Right lobe of liver (tissue), 6 donors: Measurements from ENCODE around the gene SLCO2A1. TPM values are rescaled to one million over a fixed set of nuclear protein-coding genes. Genes with fewer than 3 reads are reported as not detected.
A peak's percentile ranks its signal among the peaks of the same experiment; 100 is the strongest.

Experiments used
- ATAC-seq, 4 donors: fragments of 200-7000 bp; cut with Tn5 transposase; one replicate each; pipeline ENCODE4 v1.9.1; 2020; ENCODE audit warnings: mild to moderate bottlenecking in 4 of 4, moderate library complexity in 4 of 4
- DNase-seq, 3 donors: peaks; one replicate each; pipeline ENCODE4 v3.0.0-alpha.2; 2020
- H3K27ac ChIP-seq, 3 donors: fragments of 200-600 bp; one replicate each; pipeline ENCODE4 v1.8.0; 2022
- H3K27me3 ChIP-seq, 2 donors: fragments of 200-600 bp; one replicate each; pipeline ENCODE4 v1.8.0; 2022
- H3K36me3 ChIP-seq, 4 donors: fragments of 200-600 bp; sonication (generic) in 1 of 4; one replicate each; pipeline versions ENCODE4 v1.5.1 to v1.8.0; 2017 to 2022; ENCODE audit warnings: control low read depth in 1 of 4
- H3K4me1 ChIP-seq, 4 donors: fragments of 200-600 bp; sonication (generic) in 1 of 4; one replicate each; pipeline versions ENCODE4 v1.5.1 to v1.8.0; 2017 to 2022; ENCODE audit warnings: control low read depth in 1 of 4
- H3K4me3 ChIP-seq, 3 donors: fragments of 200-600 bp; one replicate each; pipeline ENCODE4 v1.8.0; 2022
- H3K9me3 ChIP-seq, 4 donors: fragments of 200-600 bp; sonication (generic) in 1 of 4; one replicate each; pipeline versions ENCODE4 v1.5.1 to v1.8.0; 2017 to 2022; ENCODE audit warnings: control low read depth in 1 of 4
- POLR2A ChIP-seq: fragments of 450-650 bp; IDR thresholded peaks from one replicate; pipeline ENCODE4 v1.6.1; 2017; ENCODE audit warnings: antibody characterized with exemption, mild to moderate bottlenecking
- WGBS: methylation state at CpG from one replicate; pipeline ENCODE4 v1.1.6; 2018; ENCODE audit warnings: low coverage, low lambda C conversion rate; ENCODE audit not compliant: insufficient coverage; ENCODE audit errors: missing lambda C conversion rate; 5-methylcytosine and 5-hydroxymethylcytosine counted together
- intact Hi-C, 2 donors: fragments of 100-400 bp; cut with DNase I; formaldehyde crosslinking; loops; one replicate each; pipeline versions ENCODE4 v1.11.2 to v1.14.1; 2022
- total RNA-seq, 6 experiments: library from RNA; depleted of rRNA in 2 of 6; stranded (reverse); fragments of >200 nt in 2 of 6; fragmentation: NEBNext Ultra II Directional in 3 of 6; extraction: Animal tissue kit (Norgen Biotek cat#: 25700) in 3 of 6; gene quantifications; one replicate each; pipeline versions ENCODE4 v1.1.0 to v1.2.4, GENCODE V29; 2016 to 2023
- TF ChIP-seq, protein P1 (sequence below), 4 donors: fragments of 200-600 bp in 3 of 4; fragments of 450-650 bp in 1 of 4; IDR thresholded peaks; one replicate each; pipeline versions ENCODE4 v1.5.1 to v1.8.0; 2016 to 2022; ENCODE audit warnings: antibody characterized with exemption in 4 of 4, mild to moderate bottlenecking in 2 of 4
- donor health status: DM: no; HTN: yes; CAD: no.
- donor health status: DM: no; HTN: no; CAD: no.
- donor health status: DM: no; HTN: no; CAD: no.
- donor health status: DM: no; HTN: yes; CAD: no.
- donor health status: DM: no; HTN: yes; CAD: no.

The SLCO2A1 gene
- total RNA-seq, 6 experiments from 2014 or later = 0.71 to 4.4 (median 1.5) TPM

DNA sequence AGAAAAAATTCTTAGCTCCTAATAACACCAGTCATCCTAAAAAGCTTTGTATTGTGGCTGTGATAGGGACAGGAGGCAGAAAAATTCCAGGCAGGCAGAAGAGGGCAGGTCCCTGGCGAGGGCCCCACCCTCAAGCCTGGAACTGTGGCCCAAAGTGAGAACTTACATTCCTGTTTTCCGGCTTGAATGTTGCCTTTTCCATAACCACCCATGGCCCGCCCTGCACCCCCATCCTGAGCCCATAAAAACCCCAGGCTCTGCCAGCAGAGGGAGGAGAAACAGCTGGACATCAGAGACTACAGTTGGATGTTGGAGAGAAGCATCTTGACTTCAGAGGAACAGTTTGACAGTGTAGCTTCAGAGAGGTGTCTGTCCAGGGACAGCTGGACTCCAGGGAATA is 37.3 kb downstream of the SLCO2A1 start:
- H3K27ac ChIP-seq = no peak overlapping the region
- H3K36me3 ChIP-seq = no peaks in the 10 kb centered on the region
- H3K4me1 ChIP-seq = no peaks in the 10 kb centered on the region
- intact Hi-C loops = no loop called here
- no peak for TF ChIP-seq POLR2A
- TF ChIP-seq, protein P1, sequence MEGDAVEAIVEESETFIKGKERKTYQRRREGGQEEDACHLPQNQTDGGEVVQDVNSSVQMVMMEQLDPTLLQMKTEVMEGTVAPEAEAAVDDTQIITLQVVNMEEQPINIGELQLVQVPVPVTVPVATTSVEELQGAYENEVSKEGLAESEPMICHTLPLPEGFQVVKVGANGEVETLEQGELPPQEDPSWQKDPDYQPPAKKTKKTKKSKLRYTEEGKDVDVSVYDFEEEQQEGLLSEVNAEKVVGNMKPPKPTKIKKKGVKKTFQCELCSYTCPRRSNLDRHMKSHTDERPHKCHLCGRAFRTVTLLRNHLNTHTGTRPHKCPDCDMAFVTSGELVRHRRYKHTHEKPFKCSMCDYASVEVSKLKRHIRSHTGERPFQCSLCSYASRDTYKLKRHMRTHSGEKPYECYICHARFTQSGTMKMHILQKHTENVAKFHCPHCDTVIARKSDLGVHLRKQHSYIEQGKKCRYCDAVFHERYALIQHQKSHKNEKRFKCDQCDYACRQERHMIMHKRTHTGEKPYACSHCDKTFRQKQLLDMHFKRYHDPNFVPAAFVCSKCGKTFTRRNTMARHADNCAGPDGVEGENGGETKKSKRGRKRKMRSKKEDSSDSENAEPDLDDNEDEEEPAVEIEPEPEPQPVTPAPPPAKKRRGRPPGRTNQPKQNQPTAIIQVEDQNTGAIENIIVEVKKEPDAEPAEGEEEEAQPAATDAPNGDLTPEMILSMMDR (IDR thresholded peaks at IDR 0.05) = no peak
- H3K27me3 ChIP-seq = no peaks in the 10 kb centered on the region
- DNase-seq (no peak), ATAC-seq (no peak)
- H3K9me3 ChIP-seq = no peaks in the 10 kb centered on the region
- H3K4me3 ChIP-seq = no peak overlapping the region
- WGBS = 63% methylated on average over 3 of the region's 3 CpGs

DNA sequence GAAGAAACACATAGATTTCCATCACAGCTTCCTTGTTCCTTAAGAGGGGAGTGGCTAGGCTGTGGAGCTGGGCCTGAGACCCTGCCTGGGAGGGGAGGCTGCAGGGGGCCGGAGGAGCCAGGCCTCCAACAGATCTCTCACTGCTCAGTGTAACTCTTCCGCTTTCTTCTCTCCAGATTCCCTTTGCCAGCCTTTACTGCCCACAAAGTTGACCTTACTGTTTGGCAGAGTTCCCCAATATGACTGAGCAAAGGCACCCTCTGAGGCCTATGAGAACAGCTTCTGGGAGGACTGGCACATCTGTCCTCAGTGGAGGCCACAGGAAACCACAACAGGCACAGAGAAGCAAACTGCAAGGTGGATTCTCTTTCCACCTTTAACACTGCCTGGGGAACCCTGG is 38.1 kb downstream of the SLCO2A1 start:
- Histone ChIP-seq H3K4me1 (no peaks in the 10 kb centered on the region), H3K4me3 (no peak overlapping the region), H3K27ac (no peak overlapping the region), H3K9me3 (no peaks in the 10 kb centered on the region), H3K27me3 (no peaks in the 10 kb centered on the region), H3K36me3 (no peaks in the 10 kb centered on the region)
- no peak for TF ChIP-seq POLR2A
- DNase-seq (no peak), ATAC-seq (peak in 2 of 4 donors; percentile 10 to 21)
- 53% methylated on average over 2 of the region's 2 CpGs for WGBS
- intact Hi-C loops = no loop called here

DNA sequence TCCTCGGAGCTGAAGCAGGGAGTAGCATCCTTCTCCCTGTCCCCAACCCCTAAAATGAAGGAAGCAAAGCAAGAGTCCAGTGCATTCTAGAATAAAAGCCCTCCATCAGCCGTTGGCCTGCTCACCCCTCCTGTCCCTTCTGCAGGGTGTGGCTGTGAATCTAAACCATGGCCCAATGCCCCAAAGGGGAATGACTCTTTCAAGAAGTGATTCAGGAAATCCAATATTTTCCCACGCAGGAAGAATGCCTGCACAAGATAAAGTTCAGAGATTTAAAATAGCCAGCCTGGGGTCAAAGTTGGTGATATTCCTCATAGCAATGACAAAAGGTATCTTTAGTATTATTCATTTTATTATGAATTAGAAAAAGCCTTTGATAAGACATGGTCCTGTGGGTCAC is 38.5 kb downstream of the SLCO2A1 start:
- no peaks in the 10 kb centered on the region for H3K36me3 ChIP-seq
- no peak for DNase-seq
- H3K4me3 ChIP-seq = no peak overlapping the region
- no peak for TF ChIP-seq POLR2A
- TF ChIP-seq, protein P1 (IDR thresholded peaks at IDR 0.05) = no peak
- no peak overlapping the region for H3K27ac ChIP-seq
- WGBS = 15% methylated on average over 2 of the region's 3 CpGs
- ATAC-seq = peak in 2 of 4 donors; percentile 37 to 39
- H3K4me1 ChIP-seq = no peaks in the 10 kb centered on the region
- no peaks in the 10 kb centered on the region for H3K9me3 ChIP-seq
- H3K27me3 ChIP-seq = no peaks in the 10 kb centered on the region
- intact Hi-C loops = no loop called here

DNA sequence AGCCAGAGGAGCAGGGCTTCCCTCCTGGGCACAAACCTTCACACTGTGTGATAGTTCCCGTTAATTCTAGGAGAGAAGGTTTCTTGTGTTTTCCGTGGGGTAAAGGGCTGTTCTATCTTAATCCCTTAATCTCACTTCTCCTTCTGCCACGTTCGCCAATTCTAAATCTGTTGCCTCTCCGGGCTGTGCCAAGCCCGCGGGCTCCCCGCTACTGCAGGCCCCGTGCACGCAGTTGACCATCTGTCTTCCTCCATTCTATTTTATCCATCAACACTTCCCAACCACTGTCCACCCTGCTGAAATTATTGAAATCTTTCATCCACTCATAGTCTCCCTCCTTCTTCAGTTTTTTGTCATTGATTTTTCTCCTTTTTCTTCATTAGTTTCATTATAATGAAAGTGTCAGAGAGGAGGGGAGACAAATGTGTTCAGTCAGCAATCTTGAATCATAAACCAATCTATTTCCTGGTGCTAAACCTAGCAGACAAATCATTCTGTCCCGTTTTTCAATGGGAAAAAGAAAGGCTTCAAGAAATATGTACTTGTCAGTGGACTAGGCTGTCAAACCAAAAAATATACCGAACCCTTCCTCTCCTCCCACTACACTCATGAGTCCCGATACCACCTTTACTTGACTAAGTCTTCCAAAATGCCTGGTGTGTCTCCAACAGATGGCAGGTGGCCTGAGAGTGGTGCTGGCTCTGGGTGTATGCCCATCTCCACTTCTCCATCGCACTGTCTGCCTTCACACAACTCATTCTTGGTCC is 39.6 kb downstream of the SLCO2A1 start:
- intact Hi-C loops = no loop called here
- Histone ChIP-seq H3K4me1 (no peaks in the 10 kb centered on the region), H3K27me3 (no peaks in the 10 kb centered on the region), H3K36me3 (no peaks in the 10 kb centered on the region), H3K27ac (no peak overlapping the region), H3K9me3 (no peaks in the 10 kb centered on the region), H3K4me3 (no peak overlapping the region)
- 55% methylated on average over 13 of the region's 14 CpGs for WGBS
- DNase-seq (no peak), ATAC-seq (no peak)
- no peak for TF ChIP-seq POLR2A
- TF ChIP-seq, protein P1 (IDR thresholded peaks at IDR 0.05) = no peak

GRCh38 chr3:133988631-133989161 is 41.0 kb downstream of the SLCO2A1 start:
- no peak overlapping the region for H3K27ac ChIP-seq
- 51% methylated on average over 8 of the region's 9 CpGs for WGBS
- no peak for ATAC-seq

More at GRCh38 chr3:133988631-133989161, 41.0 kb downstream of the SLCO2A1 start:
- H3K36me3 ChIP-seq = no peaks in the 10 kb centered on the region
- no peak for DNase-seq
- TF ChIP-seq, protein P1 (IDR thresholded peaks at IDR 0.05) = no peak
- no peak for TF ChIP-seq POLR2A
- intact Hi-C loops = no loop called here
- no peak overlapping the region for H3K4me3 ChIP-seq
- H3K27me3 ChIP-seq = no peaks in the 10 kb centered on the region
- no peaks in the 10 kb centered on the region for H3K9me3 ChIP-seq
- H3K4me1 ChIP-seq = no peaks in the 10 kb centered on the region
